Left ventricle myocardium inferior (tissue), 1 donor: ENCODE results near the gene CFAP298. TPM values are rescaled to one million over a fixed set of nuclear protein-coding genes. Genes with fewer than 3 reads are reported as not detected.

ENCODE experiments used
- DNase-seq: peaks from one replicate; pipeline ENCODE4 v3.0.0-alpha.2; 2020
- H3K27ac ChIP-seq: fragments of 200-600 bp; replicated peaks from 2 replicates; pipeline ENCODE4 v1.8.0; 2021
- H3K27me3 ChIP-seq: fragments of 200-600 bp; 2 replicates; pipeline ENCODE4 v1.8.0; 2021; ENCODE audit warnings: low read depth
- H3K36me3 ChIP-seq: fragments of 200-600 bp; 2 replicates; pipeline ENCODE4 v1.8.0; 2021
- H3K4me1 ChIP-seq: fragments of 200-600 bp; 2 replicates; pipeline ENCODE4 v1.8.0; 2021
- H3K4me3 ChIP-seq: fragments of 200-600 bp; 2 replicates; pipeline ENCODE4 v1.8.0; 2021; ENCODE audit warnings: mild to moderate bottlenecking, moderate library complexity
- H3K9me3 ChIP-seq: fragments of 200-600 bp; replicated peaks from 2 replicates; pipeline ENCODE4 v1.8.0; 2021
- intact Hi-C: fragments of 100-400 bp; cut with micrococcal nuclease; formaldehyde crosslinking; loops from one replicate; pipeline ENCODE4 v1.11.0; 2022
- total RNA-seq: library from RNA; stranded (reverse); fragmentation: NEBNext Ultra II Directional; extraction: Animal tissue kit (Norgen Biotek cat#: 25700); gene quantifications from one replicate; pipeline ENCODE4 v1.2.1, GENCODE V29; 2021
- TF ChIP-seq, protein P1 (sequence below): fragments of 200-600 bp; IDR thresholded peaks from 2 replicates; pipeline ENCODE4 v1.8.0; 2021; ENCODE audit warnings: antibody characterized with exemption, mild to moderate bottlenecking, borderline replicate concordance
- donor health status: DM: no; HTN: yes; CAD: no; lungs with severe emphysema.

Gene CFAP298
- total RNA-seq, 1 donor from 2014 or later: 20.2 TPM

GRCh38 chr21:32603131-32603530 is 9.0 kb downstream of the CFAP298 start:
- no peak overlapping the region for H3K27ac ChIP-seq
- peaks cover 72% of the 10 kb centered on the region for H3K36me3 ChIP-seq
- H3K4me3 ChIP-seq: no peak overlapping the region
- no peak for DNase-seq
- TF ChIP-seq, protein P1, sequence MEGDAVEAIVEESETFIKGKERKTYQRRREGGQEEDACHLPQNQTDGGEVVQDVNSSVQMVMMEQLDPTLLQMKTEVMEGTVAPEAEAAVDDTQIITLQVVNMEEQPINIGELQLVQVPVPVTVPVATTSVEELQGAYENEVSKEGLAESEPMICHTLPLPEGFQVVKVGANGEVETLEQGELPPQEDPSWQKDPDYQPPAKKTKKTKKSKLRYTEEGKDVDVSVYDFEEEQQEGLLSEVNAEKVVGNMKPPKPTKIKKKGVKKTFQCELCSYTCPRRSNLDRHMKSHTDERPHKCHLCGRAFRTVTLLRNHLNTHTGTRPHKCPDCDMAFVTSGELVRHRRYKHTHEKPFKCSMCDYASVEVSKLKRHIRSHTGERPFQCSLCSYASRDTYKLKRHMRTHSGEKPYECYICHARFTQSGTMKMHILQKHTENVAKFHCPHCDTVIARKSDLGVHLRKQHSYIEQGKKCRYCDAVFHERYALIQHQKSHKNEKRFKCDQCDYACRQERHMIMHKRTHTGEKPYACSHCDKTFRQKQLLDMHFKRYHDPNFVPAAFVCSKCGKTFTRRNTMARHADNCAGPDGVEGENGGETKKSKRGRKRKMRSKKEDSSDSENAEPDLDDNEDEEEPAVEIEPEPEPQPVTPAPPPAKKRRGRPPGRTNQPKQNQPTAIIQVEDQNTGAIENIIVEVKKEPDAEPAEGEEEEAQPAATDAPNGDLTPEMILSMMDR: no peak
- intact Hi-C loops: loop anchor here (10.0 kb wide), 1 partner anchor 208 kb away; the partner anchor contains the start of gene URB1
- H3K27me3 ChIP-seq: no peaks in the 10 kb centered on the region
- H3K4me1 ChIP-seq: no peaks in the 10 kb centered on the region
- no peaks in the 10 kb centered on the region for H3K9me3 ChIP-seq

- Histone ChIP-seq H3K4me3 (no peak overlapping the region), H3K27me3 (no peaks in the 10 kb centered on the region), H3K36me3 (peaks cover 61% of the 10 kb centered on the region), H3K9me3 (no peaks in the 10 kb centered on the region), H3K4me1 (no peaks in the 10 kb centered on the region), H3K27ac (no peak overlapping the region)
- intact Hi-C loops: loop anchor here (10.0 kb wide), 1 partner anchor 207 kb away; the partner anchor contains the start of gene URB1
- TF ChIP-seq, protein P1: no peak
- DNase-seq: no peak
Observed at GRCh38 chr21:32602099-32602498, 10.1 kb downstream of the CFAP298 start.

- H3K9me3 ChIP-seq: no peaks in the 10 kb centered on the region
- TF ChIP-seq, protein P1: no peak
- no peaks in the 10 kb centered on the region for H3K4me1 ChIP-seq
- intact Hi-C loops: no loop called here
- no peak for DNase-seq
- no peak overlapping the region for H3K4me3 ChIP-seq
- H3K27me3 ChIP-seq: no peaks in the 10 kb centered on the region
- peaks cover 35% of the 10 kb centered on the region for H3K36me3 ChIP-seq
- no peak overlapping the region for H3K27ac ChIP-seq
Observed at GRCh38 chr21:32599526-32599925, 12.7 kb downstream of the CFAP298 start.

GRCh38 chr21:32599091-32599490 is 13.1 kb downstream of the CFAP298 start:
- Histone ChIP-seq H3K27me3 (no peaks in the 10 kb centered on the region), H3K4me1 (no peaks in the 10 kb centered on the region), H3K36me3 (peaks cover 31% of the 10 kb centered on the region), H3K27ac (no peak overlapping the region), H3K9me3 (no peaks in the 10 kb centered on the region), H3K4me3 (no peak overlapping the region)
- intact Hi-C loops: no loop called here
- DNase-seq: no peak
- TF ChIP-seq, protein P1: no peak

DNA sequence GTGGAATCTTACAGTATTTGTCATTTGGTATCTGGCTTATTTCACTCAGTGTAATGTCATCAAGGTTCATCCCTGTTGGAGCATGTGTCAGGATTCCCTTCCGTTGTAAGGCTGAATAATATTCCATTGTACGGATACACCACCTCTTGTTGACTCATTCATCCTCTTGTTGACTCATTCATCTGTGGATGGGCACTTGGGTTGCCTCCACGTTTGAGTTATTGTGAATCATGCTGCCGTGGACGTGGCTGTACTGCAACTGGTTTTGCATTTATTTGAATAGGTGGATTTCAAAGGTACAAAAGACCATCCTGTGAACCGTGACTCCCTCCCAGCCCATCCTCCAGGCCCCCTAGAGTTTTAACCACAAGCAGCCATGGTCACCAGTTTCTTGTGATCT is 15.0 kb downstream of the CFAP298 start:
- Histone ChIP-seq H3K9me3 (no peaks in the 10 kb centered on the region), H3K4me3 (no peak overlapping the region), H3K4me1 (no peaks in the 10 kb centered on the region), H3K27me3 (no peaks in the 10 kb centered on the region), H3K27ac (no peak overlapping the region), H3K36me3 (peaks cover 12% of the 10 kb centered on the region)
- TF ChIP-seq, protein P1: no peak
- DNase-seq: no peak
- intact Hi-C loops: no loop called here
